ENCODE measurements around the gene USP22.

USP22 gene

DNA sequence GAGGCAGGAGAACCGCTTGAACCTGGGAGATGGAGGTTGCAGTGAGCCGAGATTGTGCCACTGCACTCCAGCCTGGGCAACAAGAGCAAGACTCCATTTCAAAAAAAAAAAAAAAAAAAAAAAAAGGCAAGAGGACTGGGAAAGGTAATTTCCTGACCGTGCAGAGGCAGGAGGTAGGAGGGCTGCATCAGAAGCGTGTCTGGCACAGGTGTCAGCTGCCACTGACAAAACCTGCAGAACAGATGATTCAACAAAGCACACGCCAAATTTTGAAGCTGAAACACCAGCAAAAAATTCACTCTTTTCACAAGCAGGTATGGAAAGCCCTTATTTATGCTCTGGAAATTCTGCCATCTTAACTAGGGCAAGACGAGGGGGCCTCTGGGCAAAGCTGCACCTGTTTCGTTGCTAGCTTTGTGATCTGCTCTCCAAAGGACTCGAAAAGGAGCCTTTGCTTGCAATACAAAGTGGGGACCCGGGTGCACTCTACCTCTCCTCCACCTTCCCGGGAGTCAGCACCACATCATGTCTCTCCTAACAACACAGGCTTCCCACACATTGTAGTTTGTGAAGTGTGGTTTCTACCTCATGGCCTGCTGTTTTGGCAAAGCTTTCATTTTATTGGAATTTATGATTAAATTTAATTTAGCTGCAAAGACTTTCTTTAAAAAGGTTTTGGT, 33.7 kb downstream of the USP22 start:
- no peak overlapping the region for H3K9ac ChIP-seq (ENCODE audit: low read depth, low read length, poor library complexity)
- no CpG with 5 or more reads among the region's 10 CpGs for WGBS, 2 donors (ENCODE audit: extremely low coverage in 2 of 2, insufficient read length in 2 of 2, insufficient replicate concordance in 1 of 2)

DNA sequence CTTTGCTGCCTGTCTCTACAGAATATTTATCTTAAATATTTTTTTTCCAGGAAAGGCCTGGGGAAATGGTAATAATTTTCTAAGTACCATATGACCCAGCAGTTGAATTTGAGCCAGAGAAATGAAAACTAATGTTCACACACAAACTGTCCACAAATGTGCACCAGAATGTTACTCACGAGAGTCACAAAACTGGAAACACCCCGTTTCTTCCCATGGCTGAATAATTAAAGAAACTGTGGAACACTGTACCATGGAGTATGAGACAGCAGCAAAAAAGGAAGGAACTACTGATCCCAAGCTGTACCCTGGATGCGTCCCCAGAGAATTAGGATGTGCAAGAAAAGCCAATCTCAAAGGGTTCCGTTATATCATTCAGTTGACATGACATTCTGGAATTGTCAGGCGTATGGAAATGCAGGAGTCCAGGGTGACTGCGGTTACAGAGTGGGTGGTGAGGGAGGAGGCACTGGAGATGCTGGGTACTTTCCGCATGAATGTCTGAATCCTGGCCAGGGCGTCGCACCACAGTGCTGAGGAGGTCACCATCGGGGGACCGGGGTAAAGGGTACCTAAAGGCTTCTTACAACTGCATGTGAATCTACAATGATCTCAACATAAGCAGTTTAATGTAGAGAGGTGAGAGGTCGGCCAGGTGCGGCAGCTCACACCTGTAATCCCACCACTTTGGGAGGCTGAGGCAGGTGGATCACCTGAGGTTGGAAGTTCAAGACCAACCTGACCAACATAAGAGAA, 34.5 kb downstream of the USP22 start:
- no peak overlapping the region for H4K8ac ChIP-seq (ENCODE audit: low read depth, low read length)
- no peak overlapping the region for H3K23ac ChIP-seq (ENCODE audit: low read depth, low read length, poor library complexity)
- H2AK5ac ChIP-seq (ENCODE audit: low read depth, low read length): no peak overlapping the region
- no peak overlapping the region for H3K18ac ChIP-seq (ENCODE audit: low read length)
- H2AFZ ChIP-seq (ENCODE audit: low read length): no peak overlapping the region
- peaks cover 21% of the 10 kb centered on the region for H3K79me1 ChIP-seq (ENCODE audit: low read depth, low read length)
- H3K4me3 ChIP-seq (ENCODE audit: low read length in 2 of 2): no peak overlapping the region
- no peak overlapping the region for H2BK15ac ChIP-seq (ENCODE audit: low read length)
- H3K4ac ChIP-seq (ENCODE audit: low read length): no peak overlapping the region
- no peak overlapping the region for H3K9ac ChIP-seq (ENCODE audit: low read depth, low read length, poor library complexity)
- WGBS, 2 donors (ENCODE audit: extremely low coverage in 2 of 2, insufficient read length in 2 of 2, insufficient replicate concordance in 1 of 2): no CpG with 5 or more reads among the region's 13 CpGs
- no peak overlapping the region for H2BK120ac ChIP-seq (ENCODE audit: low read depth, low read length)
- H2BK12ac ChIP-seq (ENCODE audit: low read length): no peak overlapping the region
- no peak overlapping the region for H3K4me2 ChIP-seq (ENCODE audit: insufficient read depth, low read length, poor library complexity, severe bottlenecking)
- no peaks in the 10 kb centered on the region for H3K9me3 ChIP-seq (replicated peaks in 1 of 2; ENCODE audit: control insufficient read depth in 2 of 2, insufficient read depth in 1 of 2, low read depth in 1 of 2, low read length in 2 of 2)
- peaks cover 76 to 100% of the 10 kb centered on the region in 2 donors for H3K36me3 ChIP-seq (replicated peaks in 1 of 2; ENCODE audit: control insufficient read depth in 2 of 2, insufficient read depth in 2 of 2, low read length in 2 of 2)
- no peak overlapping the region for H2BK5ac ChIP-seq (ENCODE audit: low read length)
- DNase-seq (ENCODE audit: low spot score): no peak
- no peaks in the 10 kb centered on the region for H3K4me1 ChIP-seq (ENCODE audit: control insufficient read depth in 2 of 2, insufficient read depth in 1 of 2, low read depth in 1 of 2, low read length in 2 of 2)
- H3K27me3 ChIP-seq (ENCODE audit: control insufficient read depth in 3 of 3, insufficient read depth in 3 of 3, low read depth in 1 of 3, low read length in 3 of 3): no peaks in the 10 kb centered on the region
- no peak overlapping the region for H3K14ac ChIP-seq (ENCODE audit: low read length)
- no peak overlapping the region for H3K27ac ChIP-seq (replicated peaks; ENCODE audit: low read length)
- no peak overlapping the region for H4K91ac ChIP-seq (ENCODE audit: low read depth, low read length, poor library complexity)

More for the DNA sequence above, 33.7 kb downstream of the USP22 start:
- no peaks in the 10 kb centered on the region for H3K4me1 ChIP-seq (ENCODE audit: control insufficient read depth in 2 of 2, insufficient read depth in 1 of 2, low read depth in 1 of 2, low read length in 2 of 2)
- H3K18ac ChIP-seq (ENCODE audit: low read length): no peak overlapping the region
- no peak for DNase-seq (ENCODE audit: low spot score)
- no peak overlapping the region for H3K23ac ChIP-seq (ENCODE audit: low read depth, low read length, poor library complexity)
- no peak overlapping the region for H3K4me2 ChIP-seq (ENCODE audit: insufficient read depth, low read length, poor library complexity, severe bottlenecking)
- H2BK15ac ChIP-seq (ENCODE audit: low read length): no peak overlapping the region
- H3K27me3 ChIP-seq (ENCODE audit: control insufficient read depth in 3 of 3, insufficient read depth in 3 of 3, low read depth in 1 of 3, low read length in 3 of 3): no peaks in the 10 kb centered on the region
- H4K8ac ChIP-seq (ENCODE audit: low read depth, low read length): no peak overlapping the region
- no peak overlapping the region for H2AK5ac ChIP-seq (ENCODE audit: low read depth, low read length)
- H2BK12ac ChIP-seq (ENCODE audit: low read length): no peak overlapping the region
- no peak overlapping the region for H2BK5ac ChIP-seq (ENCODE audit: low read length)
- H3K9me3 ChIP-seq (replicated peaks in 1 of 2; ENCODE audit: control insufficient read depth in 2 of 2, insufficient read depth in 1 of 2, low read depth in 1 of 2, low read length in 2 of 2): no peaks in the 10 kb centered on the region
- no peak overlapping the region for H3K14ac ChIP-seq (ENCODE audit: low read length)
- H3K79me1 ChIP-seq (ENCODE audit: low read depth, low read length): peaks cover 22% of the 10 kb centered on the region
- H3K4me3 ChIP-seq (ENCODE audit: low read length in 2 of 2): no peak overlapping the region
- no peak overlapping the region for H4K91ac ChIP-seq (ENCODE audit: low read depth, low read length, poor library complexity)
- no peak overlapping the region for H2BK120ac ChIP-seq (ENCODE audit: low read depth, low read length)
- peaks cover 75 to 98% of the 10 kb centered on the region in 2 donors for H3K36me3 ChIP-seq (replicated peaks in 1 of 2; ENCODE audit: control insufficient read depth in 2 of 2, insufficient read depth in 2 of 2, low read length in 2 of 2)
- no peak overlapping the region for H2AFZ ChIP-seq (ENCODE audit: low read length)
- no peak overlapping the region for H3K27ac ChIP-seq (replicated peaks; ENCODE audit: low read length)
- no peak overlapping the region for H3K4ac ChIP-seq (ENCODE audit: low read length)

DNA sequence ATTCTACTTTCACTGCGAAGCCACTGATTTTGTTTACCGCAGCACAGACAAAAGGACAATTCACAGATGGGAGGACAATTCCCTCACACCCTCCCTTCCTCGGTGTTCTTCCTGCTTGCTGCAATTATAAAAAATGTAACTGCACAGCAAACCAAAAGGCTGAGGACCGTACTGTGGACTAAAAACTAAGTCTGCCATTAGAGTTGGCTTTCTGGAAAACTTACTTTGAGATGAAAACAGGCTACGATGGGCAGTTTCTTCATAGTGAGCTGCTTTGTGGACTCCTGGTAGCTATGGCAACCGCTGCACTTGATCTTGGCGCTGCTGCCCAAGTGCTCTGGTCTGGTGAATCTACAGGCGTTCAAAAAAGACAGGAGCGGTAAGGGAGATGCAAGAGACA, 35.2 kb downstream of the USP22 start:
- no peak overlapping the region for H2AFZ ChIP-seq (ENCODE audit: low read length)
- no peak overlapping the region for H2AK5ac ChIP-seq (ENCODE audit: low read depth, low read length)
- no peak overlapping the region for H3K4ac ChIP-seq (ENCODE audit: low read length)
- no peak overlapping the region for H2BK12ac ChIP-seq (ENCODE audit: low read length)
- peaks cover 16% of the 10 kb centered on the region for H3K79me1 ChIP-seq (ENCODE audit: low read depth, low read length)
- no peak overlapping the region for H3K4me3 ChIP-seq (ENCODE audit: low read length in 2 of 2)
- H2BK15ac ChIP-seq (ENCODE audit: low read length): no peak overlapping the region
- DNase-seq (ENCODE audit: low spot score): no peak
- H2BK5ac ChIP-seq (ENCODE audit: low read length): no peak overlapping the region
- H2BK120ac ChIP-seq (ENCODE audit: low read depth, low read length): no peak overlapping the region
- H3K23ac ChIP-seq (ENCODE audit: low read depth, low read length, poor library complexity): no peak overlapping the region
- H3K9ac ChIP-seq (ENCODE audit: low read depth, low read length, poor library complexity): no peak overlapping the region
- no peak overlapping the region for H3K18ac ChIP-seq (ENCODE audit: low read length)
- peaks cover 77 to 100% of the 10 kb centered on the region in 2 donors for H3K36me3 ChIP-seq (replicated peaks in 1 of 2; ENCODE audit: control insufficient read depth in 2 of 2, insufficient read depth in 2 of 2, low read length in 2 of 2)
- H3K14ac ChIP-seq (ENCODE audit: low read length): no peak overlapping the region
- WGBS, 2 donors (ENCODE audit: extremely low coverage in 2 of 2, insufficient read length in 2 of 2, insufficient replicate concordance in 1 of 2): no CpG with 5 or more reads among the region's 9 CpGs
- H3K9me3 ChIP-seq (replicated peaks in 1 of 2; ENCODE audit: control insufficient read depth in 2 of 2, insufficient read depth in 1 of 2, low read depth in 1 of 2, low read length in 2 of 2): no peaks in the 10 kb centered on the region
- no peak overlapping the region for H3K27ac ChIP-seq (replicated peaks; ENCODE audit: low read length)
- no peak overlapping the region for H3K4me2 ChIP-seq (ENCODE audit: insufficient read depth, low read length, poor library complexity, severe bottlenecking)
- no peaks in the 10 kb centered on the region for H3K4me1 ChIP-seq (ENCODE audit: control insufficient read depth in 2 of 2, insufficient read depth in 1 of 2, low read depth in 1 of 2, low read length in 2 of 2)
- H3K27me3 ChIP-seq (ENCODE audit: control insufficient read depth in 3 of 3, insufficient read depth in 3 of 3, low read depth in 1 of 3, low read length in 3 of 3): no peaks in the 10 kb centered on the region
- H4K91ac ChIP-seq (ENCODE audit: low read depth, low read length, poor library complexity): no peak overlapping the region
- no peak overlapping the region for H4K8ac ChIP-seq (ENCODE audit: low read depth, low read length)

DNA sequence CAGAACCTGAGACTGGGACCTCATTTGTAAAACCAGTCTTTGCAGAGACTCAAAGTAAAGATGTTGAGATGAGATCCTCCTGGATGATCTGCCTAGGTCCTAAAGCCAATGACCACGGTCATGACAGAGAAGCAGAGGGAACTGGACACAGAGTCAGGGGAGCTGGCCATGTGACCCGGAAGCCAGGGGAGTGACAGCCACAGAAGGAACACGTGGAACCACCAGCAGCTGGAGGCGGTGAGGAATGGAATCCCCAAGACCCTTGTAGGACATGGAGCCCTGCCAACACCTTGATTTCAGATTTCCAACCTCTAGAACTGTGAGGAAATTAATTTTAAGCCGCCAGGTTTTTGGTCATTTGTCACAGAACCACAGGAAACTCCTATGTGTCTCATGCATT, 37.0 kb downstream of the USP22 start:
- Histone ChIP-seq H3K9me3 (replicated peaks in 1 of 2; ENCODE audit: control insufficient read depth in 2 of 2, insufficient read depth in 1 of 2, low read depth in 1 of 2, low read length in 2 of 2) (no peaks in the 10 kb centered on the region), H3K27ac (replicated peaks; ENCODE audit: low read length) (no peak overlapping the region), H2BK120ac (ENCODE audit: low read depth, low read length) (no peak overlapping the region), H4K8ac (ENCODE audit: low read depth, low read length) (no peak overlapping the region), H3K4ac (ENCODE audit: low read length) (no peak overlapping the region), H3K4me3 (ENCODE audit: low read length in 2 of 2) (no peak overlapping the region), H2AFZ (ENCODE audit: low read length) (no peak overlapping the region), H3K79me1 (ENCODE audit: low read depth, low read length) (peaks cover 10% of the 10 kb centered on the region), H3K23ac (ENCODE audit: low read depth, low read length, poor library complexity) (no peak overlapping the region), H3K4me2 (ENCODE audit: insufficient read depth, low read length, poor library complexity, severe bottlenecking) (no peak overlapping the region), H2BK5ac (ENCODE audit: low read length) (no peak overlapping the region), H4K91ac (ENCODE audit: low read depth, low read length, poor library complexity) (no peak overlapping the region), H3K36me3 (replicated peaks in 1 of 2; ENCODE audit: control insufficient read depth in 2 of 2, insufficient read depth in 2 of 2, low read length in 2 of 2) (peaks cover 74 to 100% of the 10 kb centered on the region in 2 donors), H2BK15ac (ENCODE audit: low read length) (no peak overlapping the region), H2BK12ac (ENCODE audit: low read length) (no peak overlapping the region), H3K14ac (ENCODE audit: low read length) (no peak overlapping the region), H3K4me1 (ENCODE audit: control insufficient read depth in 2 of 2, insufficient read depth in 1 of 2, low read depth in 1 of 2, low read length in 2 of 2) (no peaks in the 10 kb centered on the region), H3K9ac (ENCODE audit: low read depth, low read length, poor library complexity) (no peak overlapping the region), H3K18ac (ENCODE audit: low read length) (no peak overlapping the region), H2AK5ac (ENCODE audit: low read depth, low read length) (no peak overlapping the region), H3K27me3 (ENCODE audit: control insufficient read depth in 3 of 3, insufficient read depth in 3 of 3, low read depth in 1 of 3, low read length in 3 of 3) (no peaks in the 10 kb centered on the region)
- no peak for DNase-seq (ENCODE audit: low spot score)
- no CpG with 5 or more reads among the region's 5 CpGs for WGBS, 2 donors (ENCODE audit: extremely low coverage in 2 of 2, insufficient read length in 2 of 2, insufficient replicate concordance in 1 of 2)

Data from neuronal stem cell (in vitro differentiated cells).